Left lung (tissue), 10 donors: ENCODE results near the gene WNT7B. TPM values are rescaled to one million over a fixed set of nuclear protein-coding genes. Genes with fewer than 3 reads are reported as not detected.

Experiments used
- ATAC-seq: fragments of 200-7000 bp; cut with Tn5 transposase; one replicate; pipeline ENCODE4 v1.9.1; 2020; ENCODE audit warnings: moderate library complexity
- DNase-seq, 4 donors: peaks; one replicate each; pipeline ENCODE4 v3.0.0-alpha.2; 2013 to 2020
- H3K27ac ChIP-seq, 2 donors: fragments of 200-600 bp; sonication (generic) in 1 of 2; one replicate each; pipeline versions ENCODE4 v1.5.0 to v1.8.0; 2020 to 2021
- H3K27me3 ChIP-seq, 2 donors: fragments of 200-600 bp; sonication (generic) in 1 of 2; one replicate each; pipeline versions ENCODE4 v1.5.0 to v1.8.0; 2020 to 2021
- H3K36me3 ChIP-seq, 2 donors: fragments of 200-600 bp; sonication (generic) in 1 of 2; one replicate each; pipeline versions ENCODE4 v1.5.0 to v1.8.0; 2020 to 2021
- H3K4me1 ChIP-seq, 2 donors: fragments of 200-600 bp; one replicate each; pipeline ENCODE4 v1.8.0; 2021
- H3K4me3 ChIP-seq, 2 donors: fragments of 200-600 bp; sonication (generic) in 1 of 2; one replicate each; pipeline versions ENCODE4 v1.5.0 to v1.8.0; 2020 to 2021; ENCODE audit warnings: mild to moderate bottlenecking in 1 of 2
- H3K9me3 ChIP-seq, 2 donors: fragments of 200-600 bp; sonication (generic) in 1 of 2; one replicate each; pipeline versions ENCODE4 v1.5.0 to v1.8.0; 2020 to 2021
- CTCF ChIP-seq, 2 donors: fragments of 200-600 bp; sonication (generic) in 1 of 2; IDR thresholded peaks; one replicate each; pipeline versions ENCODE4 v1.5.0 to v1.8.0; 2021; ENCODE audit warnings: antibody characterized with exemption in 2 of 2
- intact Hi-C, 2 donors: fragments of 100-400 bp; cut with DNase I; formaldehyde crosslinking; loops; one replicate each; pipeline versions ENCODE4 v1.11.2 to v1.14.2; 2022
- polyA plus RNA-seq, 6 donors: library from polyadenylated mRNA; unstranded; fragments of 120-200 nt; gene quantifications; one replicate each; pipeline ENCODE4 v1.2.1, GENCODE V29; 2013; ENCODE audit not compliant: insufficient read length in 6 of 6
- total RNA-seq, 2 donors: library from RNA; stranded (reverse); fragmentation: NEBNext Ultra II Directional; extraction: Animal tissue kit (Norgen Biotek cat#: 25700); gene quantifications; one replicate each; pipeline ENCODE4 v1.2.1, GENCODE V29; 2021
- donor health status: DM: no; HTN: yes; CAD: no.
- donor health status: DM: no; HTN: no; CAD: no.

WNT7B gene
- total and polyA plus RNA-seq, 8 donors: 7.2 to 21.7 (median 14.9) TPM

GRCh38 chr22:45961679-45962433, 15.1 kb downstream of the WNT7B start:
- no peak for ATAC-seq
- H3K36me3 ChIP-seq: no peaks in the 10 kb centered on the region

DNA sequence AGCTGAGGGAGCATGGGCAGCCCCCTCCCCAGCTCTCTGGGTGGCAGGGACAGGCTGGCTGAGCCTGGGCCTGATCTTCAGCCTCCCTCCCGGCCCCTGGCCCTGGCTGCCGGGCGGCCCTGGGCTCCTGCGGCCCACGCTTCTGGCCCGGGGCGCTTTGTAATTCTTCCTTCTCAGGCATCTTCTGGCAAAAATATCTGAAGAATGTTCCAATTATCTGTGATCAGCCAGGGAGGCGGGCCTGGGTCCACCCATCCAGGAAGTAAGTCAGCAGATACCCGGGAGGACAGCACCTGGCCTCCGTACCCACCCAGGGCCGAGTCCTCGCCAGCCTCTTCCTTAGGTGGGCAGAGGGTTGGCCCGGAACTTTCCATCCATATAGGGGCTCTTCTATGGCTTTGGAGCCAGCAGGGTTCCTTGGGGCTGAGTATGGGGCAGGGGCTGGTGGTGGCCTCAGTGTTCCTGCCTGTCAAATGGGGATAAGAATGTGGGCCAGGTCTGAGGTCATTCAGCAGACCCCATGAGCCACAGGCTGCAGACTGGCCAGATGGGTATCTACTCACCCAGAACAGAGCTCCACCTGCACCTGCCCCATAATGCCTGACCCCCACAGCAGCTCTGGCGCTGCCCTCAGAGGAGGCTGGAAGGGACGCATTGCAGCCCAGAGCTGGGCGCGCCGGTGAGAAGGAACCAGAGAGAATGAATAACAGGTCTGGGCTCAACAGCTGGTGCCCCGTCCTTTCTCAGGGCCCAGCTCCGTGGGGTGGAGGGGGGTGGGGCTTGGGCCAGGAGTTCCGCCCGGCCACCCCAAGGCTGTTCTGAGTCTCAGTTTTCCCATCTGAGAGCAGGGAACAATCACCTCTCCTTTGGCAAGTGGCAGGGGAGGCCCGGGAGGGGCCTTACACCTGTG, 16.2 kb downstream of the WNT7B start:
- intact Hi-C loops: no loop called here

More at GRCh38 chr22:45961679-45962433, 15.1 kb downstream of the WNT7B start:
- no peaks in the 10 kb centered on the region for H3K4me1 ChIP-seq
- H3K9me3 ChIP-seq: no peaks in the 10 kb centered on the region
- no peak overlapping the region for H3K27ac ChIP-seq
- no peak for TF ChIP-seq CTCF (IDR thresholded peaks at IDR 0.05)
- peaks cover 0 to 43% of the 10 kb centered on the region in 2 donors for H3K27me3 ChIP-seq
- no peak overlapping the region for H3K4me3 ChIP-seq
- intact Hi-C loops: no loop called here
- no peak for DNase-seq

DNA sequence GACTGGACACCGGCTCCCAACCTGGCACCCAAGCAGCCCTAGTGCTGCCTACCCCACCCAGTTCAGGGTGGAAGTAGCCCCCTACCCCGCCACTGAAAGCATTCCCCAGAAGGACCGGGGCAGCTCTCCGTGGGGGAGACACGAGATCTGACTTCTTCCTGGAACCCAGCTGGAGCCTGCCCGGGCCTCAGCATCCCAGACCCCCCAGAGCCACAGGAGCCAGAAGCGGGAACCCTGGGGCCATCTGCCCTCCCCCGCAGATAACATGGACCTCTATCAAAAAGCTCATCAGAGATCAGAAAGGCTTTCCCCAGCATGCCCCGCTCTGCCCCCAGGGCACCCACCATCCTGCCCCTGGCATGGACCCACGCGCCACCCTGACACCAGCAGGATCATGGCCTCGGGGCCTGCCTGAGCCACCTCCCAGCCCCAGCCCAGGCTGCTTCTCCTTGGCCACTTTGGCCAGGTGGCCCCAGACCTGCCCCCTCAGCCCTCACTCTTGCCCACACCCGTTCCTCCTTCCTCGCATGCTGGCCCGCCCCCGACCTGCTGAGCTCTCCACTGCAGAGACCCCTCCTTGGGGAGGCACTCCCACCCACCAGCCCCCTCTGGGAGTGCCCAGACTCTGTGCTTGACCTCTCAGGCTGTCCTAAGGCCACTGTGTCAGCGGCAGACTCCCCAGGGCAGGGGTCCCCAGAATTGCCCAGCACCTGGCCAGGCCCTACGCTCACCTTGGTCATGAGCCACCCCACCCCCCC, 17.1 kb downstream of the WNT7B start:
- no peak for ATAC-seq
- H3K4me1 ChIP-seq: no peaks in the 10 kb centered on the region
- no peaks in the 10 kb centered on the region for H3K9me3 ChIP-seq
- peaks cover 0 to 35% of the 10 kb centered on the region in 2 donors for H3K27me3 ChIP-seq
- no peak overlapping the region for H3K27ac ChIP-seq
- intact Hi-C loops: no loop called here
- no peaks in the 10 kb centered on the region for H3K36me3 ChIP-seq
- TF ChIP-seq CTCF (IDR thresholded peaks at IDR 0.05): no peak
- no peak overlapping the region for H3K4me3 ChIP-seq
- DNase-seq: no peak

More for the DNA sequence above, 16.2 kb downstream of the WNT7B start:
- no peak for DNase-seq
- Histone ChIP-seq H3K4me3 (no peak overlapping the region), H3K36me3 (no peaks in the 10 kb centered on the region), H3K27ac (no peak overlapping the region), H3K4me1 (no peaks in the 10 kb centered on the region), H3K27me3 (peaks cover 0 to 37% of the 10 kb centered on the region in 2 donors), H3K9me3 (no peaks in the 10 kb centered on the region)
- TF ChIP-seq CTCF (IDR thresholded peaks at IDR 0.05): no peak
- ATAC-seq: no peak

DNA sequence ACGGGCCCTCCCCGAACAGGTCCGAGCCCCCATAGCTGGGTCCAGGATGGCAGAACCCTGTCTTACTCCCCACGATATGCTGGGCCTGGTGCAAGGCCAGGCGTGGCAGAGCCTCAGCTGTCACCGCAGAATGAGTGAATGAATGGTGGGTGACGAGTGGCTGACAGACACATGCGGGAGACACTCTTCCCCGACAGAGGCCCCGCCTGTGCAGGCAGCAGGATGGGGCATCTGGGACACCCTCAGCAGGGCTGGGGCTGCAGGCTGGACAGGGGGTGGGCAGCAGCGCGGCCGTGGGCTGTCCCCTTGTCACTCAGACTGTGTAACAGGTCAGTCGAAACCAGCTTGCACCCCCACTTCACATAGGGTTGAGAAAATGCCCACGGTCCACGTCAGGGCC, 18.0 kb downstream of the WNT7B start:
- Histone ChIP-seq H3K27ac (no peak overlapping the region), H3K36me3 (no peaks in the 10 kb centered on the region), H3K4me3 (no peak overlapping the region), H3K27me3 (peaks cover 0 to 31% of the 10 kb centered on the region in 2 donors), H3K4me1 (no peaks in the 10 kb centered on the region), H3K9me3 (no peaks in the 10 kb centered on the region)
- DNase-seq: no peak
- no peak for ATAC-seq
- intact Hi-C loops: no loop called here
- TF ChIP-seq CTCF (IDR thresholded peaks at IDR 0.05): no peak
